ENCODE results near the gene CPM.

Gene CPM

DNA sequence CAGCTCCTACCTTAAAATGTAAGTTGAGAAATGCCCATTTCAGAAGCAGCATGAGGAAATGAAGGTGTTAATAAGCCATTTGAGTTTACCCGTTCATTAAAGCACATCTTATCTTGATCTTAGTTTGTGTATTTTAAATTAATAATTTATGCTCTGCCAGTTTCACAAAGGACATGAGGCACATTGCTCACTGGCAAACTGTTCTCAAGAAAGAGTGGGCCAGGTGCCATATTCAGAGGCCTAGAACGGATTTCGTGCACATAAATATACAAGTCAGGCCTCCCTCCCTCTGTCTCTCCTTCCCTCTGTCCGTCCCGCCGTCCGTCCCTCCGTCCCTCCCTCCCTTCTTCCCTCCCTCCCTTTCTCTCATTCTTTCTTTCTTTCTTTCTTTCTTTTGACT is 29.5 kb downstream of the CPM start:
- DNase-seq, result no peak

DNA sequence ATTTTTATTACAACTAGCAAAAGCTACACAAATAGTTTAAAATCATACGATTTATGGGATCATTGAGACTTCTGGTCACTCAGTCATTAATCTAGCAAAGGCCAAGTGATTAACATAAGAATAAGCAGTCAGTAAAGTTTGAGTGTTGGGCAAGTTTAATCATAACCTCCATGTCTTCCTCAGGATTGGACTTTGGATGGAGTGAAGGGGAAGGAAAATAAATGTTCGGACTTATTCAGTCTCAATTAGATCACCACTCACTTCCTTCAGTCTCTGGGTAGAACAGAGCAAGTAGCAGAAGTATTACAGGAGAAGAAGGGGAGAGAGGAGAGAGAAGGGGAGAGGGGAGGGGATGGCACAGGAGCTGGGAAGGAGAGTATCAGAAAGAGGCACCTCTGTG is 31.4 kb downstream of the CPM start:
- no peak for DNase-seq

DNA sequence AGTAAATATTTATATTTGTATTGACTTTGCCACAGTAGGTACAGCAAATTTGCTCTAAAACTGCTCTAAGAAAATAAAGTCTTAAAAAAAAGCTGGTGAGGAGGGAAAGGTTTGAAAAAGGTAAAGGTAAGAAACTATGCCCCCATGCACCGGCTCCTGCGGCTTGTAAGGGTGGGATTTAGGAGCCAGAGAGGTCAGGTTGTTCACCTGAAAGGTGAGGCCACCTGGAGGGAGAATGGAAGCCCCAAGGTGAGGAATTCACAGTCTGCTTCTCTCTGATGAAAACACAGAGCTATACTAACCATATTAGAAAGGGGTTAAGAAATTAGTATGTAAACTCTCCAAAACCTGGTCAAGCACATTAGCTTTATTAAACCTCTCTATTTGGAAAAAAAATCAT is 31.8 kb downstream of the CPM start:
- no peak for DNase-seq

GRCh38 chr12:68900241-68900640 is 32.7 kb downstream of the CPM start:
- DNase-seq, result no peak

- DNase-seq, result no peak
These were observed 33.7 kb downstream of the CPM start for GRCh38 chr12:68899251-68899771.

DNA sequence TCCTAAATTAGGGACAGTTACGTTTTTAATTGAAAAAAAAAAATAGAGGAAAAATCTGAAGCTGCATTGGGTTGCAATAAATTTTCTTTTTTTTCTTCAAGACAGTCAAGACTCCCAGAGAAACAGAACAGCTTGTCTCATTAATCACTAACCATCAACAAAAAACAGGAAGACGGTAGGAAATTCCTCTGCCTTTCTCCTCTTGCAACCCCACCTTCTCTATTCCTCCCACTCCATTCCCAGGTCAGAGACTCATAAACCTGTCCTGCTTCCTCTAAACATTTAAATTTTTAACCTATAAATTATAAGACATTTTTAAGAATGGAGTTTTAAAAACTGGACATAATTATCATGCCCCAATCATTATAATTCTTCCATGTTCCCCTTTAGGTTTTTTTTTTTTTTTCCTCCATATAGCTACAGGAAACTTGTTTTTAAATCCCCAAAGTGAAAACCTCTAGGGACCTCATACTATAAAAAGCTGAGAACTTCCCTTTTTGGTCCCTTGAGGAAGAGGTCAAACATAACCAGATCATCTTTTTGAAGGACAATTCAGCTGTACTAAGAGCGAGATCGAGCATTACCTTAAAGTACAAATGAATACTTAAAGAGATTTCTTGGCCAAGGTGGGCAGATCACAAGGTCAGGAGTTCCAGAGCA is 36.0 kb downstream of the CPM start:
- DNase-seq, result no peak

GRCh38 chr12:68894276-68894855 is 38.6 kb downstream of the CPM start:
- no peak for DNase-seq

GRCh38 chr12:68893741-68894140 is 39.2 kb downstream of the CPM start:
- no peak for DNase-seq

GRCh38 chr12:68893201-68893600 is 39.8 kb downstream of the CPM start:
- no peak for DNase-seq

GRCh38 chr12:68891141-68891540 is 41.8 kb downstream of the CPM start:
- no peak for DNase-seq

GRCh38 chr12:68890701-68891113 is 42.3 kb downstream of the CPM start:
- no peak for DNase-seq

- DNase-seq, result no peak
These were observed 44.7 kb downstream of the CPM start for GRCh38 chr12:68888243-68888642.

DNA sequence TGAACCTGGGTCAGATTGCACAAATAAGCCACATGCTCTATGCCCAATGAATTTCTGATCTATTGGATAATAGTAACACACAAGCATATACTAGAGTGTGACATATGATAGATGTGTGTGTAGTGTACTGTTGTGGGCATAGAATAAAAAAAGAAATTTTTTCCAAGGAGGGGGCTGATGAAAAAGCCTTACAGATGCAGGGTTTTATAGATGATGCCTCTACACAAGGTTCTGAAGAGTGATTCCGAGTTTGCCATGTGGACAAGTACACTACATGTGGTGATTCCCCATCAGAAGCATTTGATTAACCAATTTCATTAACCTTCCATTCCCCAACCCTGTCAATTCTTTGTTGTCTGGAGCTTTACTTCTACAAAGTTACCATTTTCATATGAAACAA is 45.3 kb downstream of the CPM start:
- DNase-seq, result no peak

- no peak for DNase-seq
These were observed 46.1 kb downstream of the CPM start for GRCh38 chr12:68886636-68887572.

- DNase-seq, result no peak
These were observed 47.6 kb downstream of the CPM start for GRCh38 chr12:68885381-68885780.

DNA sequence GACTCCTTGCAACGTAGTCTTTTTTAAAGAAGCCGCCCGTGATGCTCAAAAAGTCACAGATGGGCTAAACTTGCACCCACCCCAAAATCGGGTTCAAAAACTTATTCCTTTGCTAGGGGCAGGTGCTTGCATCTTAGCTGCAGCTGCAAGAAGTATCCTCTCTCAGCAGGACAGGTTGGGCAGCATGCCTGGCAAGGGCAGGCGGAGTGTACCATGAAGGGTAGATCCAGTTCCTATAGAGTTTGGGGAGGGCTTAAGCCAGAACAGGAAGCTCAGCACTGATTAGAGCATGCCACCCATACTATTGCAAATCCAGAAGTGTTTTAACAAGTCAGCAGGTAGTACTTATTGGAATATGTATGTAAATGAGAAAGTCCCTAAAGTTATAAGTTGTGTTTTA is 48.7 kb downstream of the CPM start:
- no peak for DNase-seq

GRCh38 chr12:68883151-68883550 is 49.8 kb downstream of the CPM start:
- no peak for DNase-seq

GRCh38 chr12:68882251-68882964 is 50.6 kb downstream of the CPM start:
- DNase-seq, result no peak

- DNase-seq, result no peak
These were observed 52.2 kb downstream of the CPM start for GRCh38 chr12:68880660-68881325.

DNA sequence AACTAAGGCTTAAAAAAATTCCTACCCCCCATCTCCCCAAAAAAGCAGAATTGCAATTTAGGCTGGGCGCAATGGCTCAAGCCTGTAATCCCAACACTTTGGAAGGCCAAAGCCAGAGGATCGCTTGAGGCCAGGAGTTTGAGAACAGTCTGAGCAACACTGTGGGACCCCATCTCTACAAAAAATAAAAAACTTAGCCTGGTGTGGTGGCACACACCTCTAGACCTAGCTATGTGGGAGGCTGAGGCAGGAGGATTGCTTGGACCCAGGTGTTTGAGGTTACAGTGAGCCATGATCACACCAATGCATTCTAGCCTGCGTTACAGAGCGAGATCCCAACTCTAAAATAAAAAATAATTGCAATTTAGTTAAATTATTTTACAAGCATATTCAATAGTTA is 54.1 kb downstream of the CPM start:
- DNase-seq, result no peak

DNA sequence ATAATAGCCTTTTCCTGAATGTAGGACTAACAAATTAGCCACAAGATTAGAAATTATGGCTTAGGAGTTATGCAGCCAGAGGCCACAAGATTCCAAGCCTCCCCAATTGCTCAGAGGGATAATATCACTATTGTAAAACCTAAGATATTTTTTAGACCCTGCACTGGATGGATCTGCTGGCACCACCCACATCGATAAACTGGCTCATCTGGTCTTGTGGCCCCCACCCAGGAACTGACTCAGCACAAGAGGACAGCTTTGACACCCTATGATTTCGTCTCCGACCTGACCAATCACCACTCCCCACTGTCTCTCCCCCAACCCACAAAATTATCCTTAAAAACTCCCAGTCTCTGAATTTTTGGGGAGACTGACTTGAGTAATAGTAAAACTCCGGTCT is 54.7 kb downstream of the CPM start:
- no peak for DNase-seq

- DNase-seq, result no peak
These were observed 55.4 kb downstream of the CPM start for GRCh38 chr12:68877583-68877982.

DNA sequence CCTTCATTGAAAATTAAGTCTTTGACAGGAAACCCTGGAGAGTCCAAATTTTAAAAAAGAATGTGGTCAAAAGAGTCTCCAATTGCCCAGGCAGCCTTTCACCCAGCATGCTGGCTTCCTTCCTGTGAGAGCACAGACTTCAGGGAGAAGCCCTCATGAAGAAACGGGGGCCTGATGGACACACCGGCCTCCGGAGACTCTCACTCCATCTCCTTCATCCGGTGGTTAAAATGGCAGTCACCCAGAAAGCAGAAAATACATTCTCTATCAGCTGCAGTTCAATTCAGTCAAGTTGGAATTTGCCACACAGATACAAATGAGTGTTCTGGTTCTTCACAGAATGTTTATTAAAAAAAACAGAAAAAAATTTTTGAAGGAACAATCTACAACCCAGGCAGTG is 56.5 kb downstream of the CPM start:
- no peak for DNase-seq

All from CD4-positive, alpha-beta T cell treated with Interleukin-21 for 1 hour (primary cell).